Measurements from ENCODE around the gene NOLC1. TPM values are rescaled to one million over a fixed set of nuclear protein-coding genes. Genes with fewer than 3 reads are reported as not detected.

The NOLC1 gene
- total RNA-seq, 1 donor from 2014 or later, result 22.8 TPM

DNA sequence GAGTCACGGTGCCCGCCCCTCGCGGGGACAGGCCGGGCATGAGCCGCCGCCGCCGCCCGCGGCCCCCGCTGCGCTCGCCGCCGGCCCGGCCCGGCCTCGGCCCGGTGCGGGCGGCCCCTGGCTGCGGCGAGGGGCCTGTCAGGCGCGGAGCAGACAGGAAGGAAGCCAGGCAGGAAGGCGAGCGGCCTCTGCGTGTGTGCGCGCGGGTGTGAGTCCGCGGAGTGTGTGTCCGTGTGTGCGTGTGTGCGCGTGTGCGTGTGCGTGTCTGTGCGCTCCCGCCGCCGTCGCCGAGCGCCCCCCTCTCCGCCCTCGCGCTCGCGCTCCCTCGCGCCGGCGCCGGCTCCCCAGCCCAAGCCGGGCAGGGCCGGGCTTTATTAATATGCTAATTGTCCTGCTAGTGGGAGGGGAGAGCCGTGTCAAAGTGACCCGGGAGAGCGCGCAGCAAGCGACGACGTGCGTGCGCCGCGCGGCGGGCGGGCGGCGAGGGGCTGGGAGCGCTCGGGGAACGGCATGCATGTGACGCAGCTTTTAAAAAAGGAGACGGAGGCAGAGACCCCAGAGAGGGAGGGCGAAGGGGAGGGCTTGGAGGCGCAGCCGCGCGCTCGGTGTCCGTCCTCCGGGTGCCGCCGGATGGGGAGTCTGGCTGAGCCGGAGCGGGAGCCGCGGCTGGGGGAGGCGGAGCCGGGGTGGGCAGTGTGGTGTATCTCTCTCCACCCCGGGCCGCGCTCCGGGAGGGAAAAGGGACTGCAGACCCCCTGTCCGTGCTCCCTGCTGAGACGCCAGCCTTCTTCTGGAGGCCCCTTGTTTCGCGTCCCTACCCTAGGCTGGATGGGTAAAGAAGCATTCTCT lies 31.8 kb upstream of the NOLC1 start, which contains the start of gene LDB1:
Gene LDB1 (minus strand): TSS at position 227 of the 849 bp plus-strand sequence. CDS start 258 bp downstream, outside the sequence.
- ATAC-seq (ENCODE audit: poor library complexity), result peak; percentile 77
- peak; percentile 87 for DNase-seq
- intact Hi-C loops (cut with DNase I), result no loop called here

DNA sequence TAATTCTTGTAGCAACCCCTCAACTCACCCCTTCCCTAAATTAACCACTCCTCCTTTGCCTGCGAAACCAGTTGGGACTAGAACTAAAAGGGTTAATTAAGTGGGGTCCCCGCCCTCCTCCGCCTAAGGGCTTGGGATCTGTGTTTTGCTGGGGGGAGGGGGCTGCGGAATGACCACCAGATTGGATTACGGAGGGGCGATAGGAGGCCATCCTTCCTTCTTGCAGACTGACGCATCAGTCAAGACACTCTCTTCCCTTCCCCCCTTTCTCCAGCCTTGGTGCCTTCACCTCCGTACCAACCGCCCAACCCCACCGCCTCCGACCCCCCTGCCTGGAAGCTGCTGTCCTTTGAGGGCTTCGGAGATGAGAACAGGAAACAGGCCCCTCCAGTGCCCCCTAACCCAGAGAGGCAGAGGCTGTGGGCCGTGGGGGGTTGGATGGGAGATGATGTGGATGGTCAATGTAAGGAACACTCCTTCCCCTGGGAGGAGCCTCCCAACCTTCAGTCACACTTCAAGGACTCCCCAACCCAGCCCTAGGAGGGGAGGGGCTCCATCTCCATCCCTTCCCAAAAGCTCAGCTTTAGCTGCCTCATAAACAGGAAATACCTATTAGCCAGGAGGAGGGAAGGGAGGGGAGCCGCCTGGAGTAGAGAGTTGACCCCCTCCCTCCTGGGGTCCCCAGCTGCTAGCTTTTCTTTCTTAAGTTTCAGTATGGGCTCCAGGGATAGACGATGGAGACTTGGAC lies 31.0 kb upstream of the NOLC1 start:
- ATAC-seq (ENCODE audit: poor library complexity) (peak; percentile 9), DNase-seq (peak; percentile 60)
- intact Hi-C loops (cut with DNase I), result no loop called here

DNA sequence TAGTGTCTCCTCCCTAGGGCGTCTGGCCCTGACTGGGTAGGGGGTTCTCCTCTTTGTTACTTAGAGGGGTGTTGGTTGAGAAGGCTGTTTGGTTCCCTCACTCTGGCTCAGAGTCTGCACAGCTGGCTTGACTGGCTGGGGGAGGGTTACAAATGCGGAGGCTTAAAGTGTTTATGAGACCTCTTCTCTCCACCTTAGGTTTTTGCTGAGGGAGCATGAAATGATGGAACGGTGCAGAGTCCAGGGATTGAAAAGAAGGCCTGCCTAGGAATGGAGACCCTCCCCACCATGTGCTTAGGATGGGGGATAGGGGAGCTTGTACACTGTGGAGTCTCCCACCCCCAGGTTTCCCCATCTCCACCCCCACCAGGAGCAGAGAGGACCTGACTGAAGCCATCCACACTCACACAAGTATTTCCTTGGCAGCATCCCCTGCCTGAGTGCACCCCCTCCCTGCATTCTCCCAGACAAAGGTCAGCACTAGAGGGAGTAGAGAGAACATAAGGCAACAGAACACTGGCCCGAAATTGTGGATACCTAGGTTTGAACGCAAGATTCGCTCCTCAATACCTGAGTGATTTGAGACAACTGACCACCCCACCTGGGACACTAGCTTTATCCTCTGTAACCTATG lies 30.3 kb upstream of the NOLC1 start:
- ATAC-seq (ENCODE audit: poor library complexity) (peak; percentile 7), DNase-seq (no peak)
- intact Hi-C loops (cut with DNase I), result no loop called here

DNA sequence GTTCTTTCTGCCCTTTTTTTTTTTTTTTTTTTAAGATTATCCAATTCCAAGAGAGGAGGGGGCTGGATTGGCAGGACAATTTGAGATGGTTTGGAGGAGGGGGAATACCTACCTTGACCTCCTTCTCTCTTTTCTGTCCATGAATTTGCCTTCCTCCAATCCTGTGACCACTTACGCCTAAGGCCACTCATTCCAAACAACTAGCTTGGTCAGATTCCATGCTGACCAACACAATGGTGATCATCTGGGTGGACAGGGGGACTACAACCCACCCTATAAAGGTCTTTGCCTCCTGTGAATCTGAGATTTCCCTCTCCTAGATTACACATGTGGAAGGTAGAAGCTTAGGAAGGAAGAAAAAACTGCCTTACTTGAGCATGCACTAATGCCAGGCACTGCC lies 29.7 kb upstream of the NOLC1 start:
- DNase-seq, result no peak

DNA sequence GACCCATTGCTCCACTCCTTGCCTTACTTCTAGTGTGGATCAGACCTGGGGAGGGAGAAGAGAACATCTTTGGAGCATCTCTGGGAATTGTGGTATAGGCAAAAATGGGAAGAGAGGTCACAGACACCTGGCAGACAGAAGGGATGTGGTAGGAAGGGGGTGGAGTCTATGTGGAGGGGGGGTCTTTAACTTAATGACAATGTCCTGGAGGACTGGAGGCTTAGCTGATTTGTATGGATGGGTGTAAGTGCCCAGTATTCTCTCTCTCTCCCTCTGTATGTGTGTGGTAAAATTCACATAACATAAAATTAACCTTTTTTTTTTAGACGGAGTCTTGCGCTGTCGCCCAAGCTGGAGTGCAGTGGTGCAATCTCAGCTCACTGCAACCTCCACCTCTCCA lies 29.0 kb upstream of the NOLC1 start:
- DNase-seq (no peak), ATAC-seq (ENCODE audit: poor library complexity) (no peak)
- intact Hi-C loops (cut with DNase I), result no loop called here

More for the DNA sequence above, 29.7 kb upstream of the NOLC1 start:
- no peak for ATAC-seq (ENCODE audit: poor library complexity)
- intact Hi-C loops (cut with DNase I), result no loop called here

DNA sequence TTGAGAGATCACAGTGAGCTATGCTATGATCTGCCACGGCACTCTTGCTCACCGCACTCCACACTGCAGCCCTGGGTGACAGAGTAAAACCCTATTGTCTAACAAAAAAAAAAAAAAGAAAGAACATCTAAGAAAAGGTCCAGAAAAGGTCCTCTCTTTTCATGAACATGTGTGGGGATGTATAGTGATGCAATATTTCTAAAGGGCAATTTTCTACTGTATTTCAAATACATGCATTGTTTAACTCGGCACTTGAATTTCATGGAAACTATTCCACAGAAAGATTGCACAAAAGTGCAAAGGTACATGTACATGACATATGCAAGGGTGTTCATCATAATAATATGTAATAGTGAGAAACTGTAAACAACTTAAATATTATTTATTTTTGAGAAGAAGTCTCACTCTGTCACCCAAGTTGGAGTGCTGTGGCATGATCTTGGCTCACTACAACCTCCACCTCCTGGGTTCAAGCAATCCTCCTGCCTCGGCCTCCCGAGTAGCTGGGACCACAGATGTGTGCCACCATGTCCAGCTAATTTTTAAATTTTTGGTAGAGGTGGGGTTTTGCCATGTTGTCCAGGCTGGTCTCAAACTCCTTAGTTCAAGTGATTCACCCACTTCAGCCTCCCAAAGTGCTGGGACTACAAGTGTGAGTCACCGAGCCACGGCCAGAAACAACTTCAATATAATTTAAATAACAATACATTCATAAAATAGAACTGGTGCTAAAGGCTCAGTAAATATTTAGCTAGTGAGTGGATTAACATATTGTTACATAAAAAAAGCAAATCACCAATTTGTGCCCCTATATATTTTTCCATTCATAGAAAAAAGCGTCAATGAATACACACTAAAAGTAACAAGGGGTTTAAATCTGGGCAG lies 20.7 kb upstream of the NOLC1 start:
- DNase-seq (no peak), ATAC-seq (ENCODE audit: poor library complexity) (no peak)
- intact Hi-C loops (cut with DNase I), result no loop called here

DNA sequence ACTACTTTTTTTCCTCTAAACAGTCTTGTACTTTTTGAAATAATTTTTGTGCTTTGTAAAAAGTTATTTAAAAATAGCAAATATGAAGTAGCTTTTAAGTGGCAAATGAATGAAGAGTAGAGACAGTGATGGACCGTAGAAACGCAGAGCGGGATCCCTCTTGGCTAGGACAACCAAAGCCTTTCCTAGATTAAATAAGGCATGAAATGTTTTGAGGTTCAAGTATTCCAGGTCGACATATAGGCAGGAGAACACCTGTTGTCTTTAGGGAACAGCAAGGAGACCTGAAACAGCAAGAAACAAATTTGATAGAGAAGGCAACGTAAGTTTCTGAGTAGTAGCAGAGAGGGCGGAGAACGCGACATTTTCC lies 20.0 kb upstream of the NOLC1 start:
- no peak for ATAC-seq (ENCODE audit: poor library complexity)
- no peak for DNase-seq
- intact Hi-C loops (cut with DNase I), result no loop called here

DNA sequence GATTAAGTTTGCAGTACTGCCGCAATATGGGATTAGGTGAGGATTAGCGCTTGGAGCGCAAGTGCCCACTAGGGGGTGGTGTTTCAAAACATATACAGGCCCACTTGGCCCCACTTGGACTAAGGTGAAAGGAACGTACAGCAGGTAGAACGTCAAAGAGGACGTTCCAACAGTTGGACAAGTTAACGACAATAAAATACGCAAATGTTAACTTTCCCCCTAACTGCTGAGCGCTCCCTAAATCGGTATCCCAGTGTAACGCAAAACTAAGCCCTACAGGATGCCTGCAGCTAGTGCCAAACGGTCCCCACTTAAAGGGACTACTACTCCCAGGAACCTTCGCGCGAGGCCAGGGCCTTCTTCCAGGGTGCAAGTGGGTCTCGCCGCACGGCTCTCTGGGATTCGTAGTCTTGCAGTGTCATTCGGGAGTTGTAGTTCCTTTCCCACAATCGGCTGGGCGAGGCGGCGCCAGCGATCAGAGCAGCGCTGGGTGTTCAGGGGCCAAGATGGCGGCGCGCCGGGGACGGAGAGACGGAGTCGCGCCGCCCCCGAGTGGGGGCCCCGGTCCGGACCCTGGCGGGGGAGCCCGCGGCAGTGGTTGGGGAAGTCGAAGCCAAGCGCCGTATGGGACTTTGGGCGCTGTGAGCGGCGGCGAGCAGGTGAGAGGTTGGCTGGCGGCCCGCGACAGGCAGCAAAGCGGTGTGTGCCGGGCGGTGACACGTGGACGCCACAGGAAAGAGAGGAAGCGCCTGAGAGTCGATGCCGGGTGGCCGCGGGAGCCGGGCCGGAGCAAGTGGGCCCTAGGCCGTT lies 19.4 kb upstream of the NOLC1 start, which contains the start of gene PPRC1:
Gene PPRC1 (plus strand): TSS at position 478 of the 810 bp plus-strand sequence. CDS start 29 bp downstream, at position 507.
- ATAC-seq (ENCODE audit: poor library complexity), result peak; percentile 94
- intact Hi-C loops (cut with DNase I), result no loop called here

DNA sequence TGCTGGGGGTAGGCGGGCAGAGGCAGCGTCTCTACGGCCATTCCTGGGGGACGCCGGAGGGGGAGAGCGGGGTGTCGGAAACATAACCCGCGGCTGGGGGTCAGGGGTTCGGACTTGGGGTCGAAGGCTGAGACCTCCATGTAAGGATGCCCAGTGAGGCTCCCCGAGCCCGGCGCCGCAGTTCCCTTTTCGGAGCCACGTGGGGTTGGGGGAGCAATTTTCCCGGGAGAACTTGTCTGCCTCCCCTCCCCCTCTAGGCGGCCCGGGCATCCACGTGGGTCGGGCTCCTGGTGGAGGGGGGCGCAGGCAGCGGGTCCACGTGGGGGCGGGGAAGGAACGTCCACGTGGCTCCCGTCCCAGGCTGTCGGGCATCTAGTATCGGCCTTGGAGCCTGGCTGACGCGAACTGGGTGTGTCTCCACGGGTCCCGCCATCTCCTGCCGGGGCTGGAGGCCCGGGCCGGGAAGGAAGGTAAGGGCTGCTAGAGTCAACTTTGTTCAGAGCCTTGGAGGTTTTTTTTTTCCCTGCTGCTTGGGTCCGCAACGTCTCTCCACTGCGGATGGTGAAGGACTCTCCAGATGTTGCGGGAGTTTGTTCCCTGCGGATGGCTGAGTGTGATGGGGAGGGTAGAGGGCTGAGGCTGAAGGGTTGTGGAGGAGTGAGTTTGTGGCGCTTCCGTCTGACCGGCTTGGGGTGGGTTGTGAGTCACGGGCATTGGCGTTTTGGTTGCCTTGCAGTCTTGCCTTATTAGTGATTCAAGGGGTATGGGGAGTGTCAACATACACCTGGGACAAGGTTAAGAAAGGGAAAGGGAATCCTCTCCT lies 18.6 kb upstream of the NOLC1 start:
- intact Hi-C loops (cut with DNase I), result no loop called here
- DNase-seq, result peak; percentile 79

More for the DNA sequence above, 19.4 kb upstream of the NOLC1 start, which contains the start of gene PPRC1:
- peak; percentile 100 for DNase-seq

DNA sequence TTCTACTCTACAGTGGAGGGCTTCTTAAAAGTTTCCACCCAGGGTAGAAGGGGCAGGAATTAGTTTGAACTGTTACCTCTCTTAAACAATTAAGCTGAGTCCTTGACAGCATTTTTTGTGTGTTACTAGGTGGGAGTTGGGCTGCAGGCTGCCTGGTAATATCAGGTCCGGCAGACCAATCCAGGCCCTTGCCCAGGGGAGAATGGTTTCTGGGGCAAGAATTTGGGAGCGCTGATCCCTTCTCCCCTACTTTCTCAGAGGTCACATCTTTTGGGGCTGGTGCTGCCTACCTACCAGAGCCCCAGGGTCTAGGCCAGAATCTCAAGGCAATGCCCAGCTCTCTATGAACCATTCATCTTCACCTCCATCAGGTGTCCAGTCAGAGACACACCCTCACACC lies 17.8 kb upstream of the NOLC1 start:
- intact Hi-C loops (cut with DNase I), result no loop called here
- DNase-seq (no peak), ATAC-seq (ENCODE audit: poor library complexity) (no peak)

More for the DNA sequence above, 18.6 kb upstream of the NOLC1 start:
- ATAC-seq (ENCODE audit: poor library complexity), result peak; percentile 32

DNA sequence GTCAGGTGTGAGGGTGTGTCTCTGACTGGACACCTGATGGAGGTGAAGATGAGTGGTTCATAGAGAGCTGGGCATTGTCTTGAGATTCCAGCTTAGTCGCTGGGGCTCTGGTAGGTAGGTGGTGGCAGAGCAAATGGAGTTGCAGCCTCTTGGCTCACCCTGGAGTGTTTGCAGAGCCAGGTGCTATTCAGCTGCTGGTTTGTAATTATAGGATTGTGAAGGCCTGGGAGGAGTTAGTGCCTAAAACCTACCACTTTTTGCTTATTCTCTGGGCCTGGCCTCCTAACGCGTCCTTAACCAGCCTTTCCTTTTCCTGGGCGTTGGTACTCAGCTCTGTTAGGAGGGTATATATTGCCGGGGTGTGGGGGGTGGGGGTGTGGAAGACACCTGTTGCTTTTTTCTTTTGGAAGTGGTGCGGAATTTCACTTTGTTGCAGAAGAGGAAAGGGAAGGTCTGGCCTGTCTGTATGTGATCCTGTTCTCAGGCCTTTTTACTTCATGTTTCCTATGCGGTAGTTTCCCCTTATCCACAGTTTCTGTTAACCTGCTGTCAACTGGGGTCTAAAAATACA lies 16.1 kb upstream of the NOLC1 start:
- no peak for ATAC-seq (ENCODE audit: poor library complexity)
- no peak for DNase-seq
- intact Hi-C loops (cut with DNase I), result no loop called here

DNA sequence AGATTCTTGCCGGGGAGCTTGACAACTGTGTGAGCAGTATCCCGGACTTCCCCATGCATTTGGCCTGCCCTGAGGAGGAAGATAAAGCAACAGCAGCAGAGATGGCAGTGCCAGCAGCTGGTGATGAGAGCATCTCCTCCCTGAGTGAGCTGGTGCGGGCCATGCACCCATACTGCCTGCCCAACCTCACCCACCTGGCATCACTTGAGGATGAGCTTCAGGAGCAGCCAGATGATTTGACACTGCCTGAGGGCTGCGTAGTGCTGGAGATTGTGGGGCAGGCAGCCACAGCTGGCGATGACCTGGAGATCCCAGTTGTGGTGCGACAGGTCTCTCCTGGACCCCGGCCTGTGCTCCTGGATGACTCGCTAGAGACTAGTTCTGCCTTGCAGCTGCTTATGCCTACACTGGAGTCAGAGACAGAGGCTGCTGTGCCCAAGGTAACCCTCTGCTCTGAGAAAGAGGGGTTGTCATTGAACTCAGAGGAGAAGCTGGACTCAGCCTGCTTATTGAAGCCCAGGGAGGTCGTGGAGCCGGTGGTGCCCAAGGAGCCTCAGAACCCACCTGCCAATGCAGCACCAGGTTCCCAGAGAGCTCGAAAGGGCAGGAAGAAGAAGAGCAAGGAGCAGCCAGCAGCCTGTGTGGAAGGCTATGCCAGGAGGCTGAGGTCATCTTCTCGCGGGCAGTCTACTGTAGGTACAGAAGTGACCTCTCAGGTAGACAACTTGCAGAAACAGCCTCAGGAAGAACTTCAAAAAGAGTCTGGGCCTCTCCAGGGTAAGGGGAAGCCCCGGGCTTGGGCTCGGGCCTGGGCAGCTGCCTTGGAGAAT lies 12.7 kb upstream of the NOLC1 start:
- intact Hi-C loops (cut with DNase I), result no loop called here
- ATAC-seq (ENCODE audit: poor library complexity) (no peak), DNase-seq (no peak)

DNA sequence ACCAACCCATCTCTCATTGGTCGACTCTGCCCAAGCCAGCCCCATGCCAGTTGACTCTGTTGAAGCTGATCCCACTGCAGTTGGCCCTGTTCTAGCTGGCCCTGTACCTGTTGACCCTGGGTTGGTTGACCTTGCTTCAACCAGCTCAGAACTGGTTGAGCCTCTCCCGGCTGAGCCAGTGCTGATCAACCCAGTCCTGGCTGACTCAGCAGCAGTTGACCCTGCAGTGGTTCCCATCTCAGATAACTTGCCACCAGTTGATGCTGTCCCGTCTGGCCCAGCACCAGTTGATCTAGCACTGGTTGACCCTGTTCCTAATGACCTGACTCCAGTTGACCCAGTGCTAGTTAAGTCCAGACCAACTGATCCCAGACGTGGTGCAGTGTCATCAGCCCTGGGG lies 12.0 kb upstream of the NOLC1 start:
- no peak for DNase-seq

DNA sequence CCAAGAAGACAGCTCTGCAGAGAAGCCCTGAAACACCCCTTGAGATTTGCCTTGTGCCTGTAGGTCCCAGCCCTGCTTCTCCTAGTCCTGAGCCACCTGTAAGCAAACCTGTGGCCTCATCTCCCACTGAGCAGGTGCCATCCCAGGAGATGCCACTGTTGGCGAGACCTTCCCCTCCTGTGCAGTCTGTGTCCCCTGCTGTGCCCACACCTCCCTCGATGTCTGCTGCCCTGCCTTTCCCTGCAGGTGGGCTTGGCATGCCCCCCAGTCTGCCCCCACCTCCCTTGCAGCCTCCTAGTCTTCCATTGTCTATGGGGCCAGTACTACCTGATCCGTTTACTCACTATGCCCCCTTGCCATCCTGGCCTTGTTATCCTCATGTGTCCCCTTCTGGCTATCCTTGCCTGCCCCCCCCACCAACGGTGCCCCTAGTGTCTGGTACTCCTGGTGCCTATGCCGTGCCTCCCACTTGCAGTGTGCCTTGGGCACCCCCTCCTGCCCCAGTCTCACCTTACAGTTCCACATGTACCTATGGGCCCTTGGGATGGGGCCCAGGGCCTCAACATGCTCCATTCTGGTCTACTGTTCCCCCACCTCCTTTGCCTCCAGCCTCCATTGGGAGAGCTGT lies 11.2 kb upstream of the NOLC1 start:
- DNase-seq, result no peak
- no peak for ATAC-seq (ENCODE audit: poor library complexity)
- intact Hi-C loops (cut with DNase I), result no loop called here

More for the DNA sequence above, 12.0 kb upstream of the NOLC1 start:
- ATAC-seq (ENCODE audit: poor library complexity), result no peak
- intact Hi-C loops (cut with DNase I), result no loop called here

DNA sequence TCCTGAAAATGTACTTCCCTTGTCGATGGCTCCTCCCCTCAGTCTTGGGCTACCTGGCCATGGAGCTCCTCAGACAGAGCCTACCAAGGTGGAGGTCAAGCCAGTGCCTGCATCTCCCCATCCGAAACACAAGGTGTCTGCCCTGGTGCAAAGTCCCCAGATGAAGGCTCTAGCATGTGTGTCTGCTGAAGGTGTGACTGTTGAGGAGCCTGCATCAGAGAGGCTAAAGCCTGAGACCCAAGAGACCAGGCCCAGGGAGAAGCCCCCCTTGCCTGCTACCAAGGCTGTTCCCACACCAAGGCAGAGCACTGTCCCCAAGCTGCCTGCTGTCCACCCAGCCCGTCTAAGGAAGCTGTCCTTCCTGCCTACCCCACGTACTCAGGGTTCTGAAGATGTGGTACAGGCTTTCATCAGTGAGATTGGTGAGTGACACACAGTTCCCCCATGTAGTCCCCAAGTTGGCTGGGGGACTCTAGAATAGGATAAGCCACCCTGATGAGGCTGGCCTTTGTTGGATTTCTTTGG lies 10.5 kb upstream of the NOLC1 start:
- intact Hi-C loops (cut with DNase I), result no loop called here
- ATAC-seq (ENCODE audit: poor library complexity), result no peak
- no peak for DNase-seq
